ENCODE results near the gene MYRF. TPM values are rescaled to one million over a fixed set of nuclear protein-coding genes. Genes with fewer than 3 reads are reported as not detected.

MYRF gene
- total and polyA plus RNA-seq, 2 of the 4 experiments (the other 2 are of a cell fraction): 1.6 to 10.7 TPM

- Histone ChIP-seq H3K14ac (replicated peaks; ENCODE audit: low read depth, low read length) (peak overlapping the region; percentile 99), H3K56ac (ENCODE audit: extremely low read depth, insufficient read depth, low read length) (peak overlapping the region; percentile 76), H3K4ac (ENCODE audit: low read depth, low read length) (peak overlapping the region; percentile 97), H3K4me1 (ENCODE audit: control insufficient read depth, insufficient read depth, low read length) (peaks cover 3% of the 10 kb centered on the region; the same call in 1 of the 2 replicates), H3K18ac (ENCODE audit: low read depth, low read length) (peak overlapping the region; percentile 40), H2BK15ac (ENCODE audit: low read depth, low read length) (peak overlapping the region; percentile 85; the same call in 2 of the 3 replicates), H2BK20ac (ENCODE audit: low read depth, low read length) (peak overlapping the region; percentile 96), H3K9ac (ENCODE audit: low read depth, low read length) (peak overlapping the region; percentile 84), H4K5ac (ENCODE audit: low read depth, low read length) (peak overlapping the region; percentile 94), H4K8ac (ENCODE audit: low read depth in 2 of 2, low read length in 2 of 2) (peak overlapping the region; percentile 89 to 98), H3K23ac (ENCODE audit: low read depth, low read length) (peak overlapping the region; percentile 98), H3K27me3 (ENCODE audit: control insufficient read depth, insufficient read depth, low read length) (no peaks in the 10 kb centered on the region), H3K9me3 (ENCODE audit: control insufficient read depth, insufficient read depth, low read length) (no peaks in the 10 kb centered on the region), H2BK5ac (ENCODE audit: low read depth, low read length, poor library complexity, severe bottlenecking) (peak overlapping the region; percentile 84), H2AK9ac (replicated peaks; ENCODE audit: low read depth, low read length, poor library complexity) (peak overlapping the region; percentile 98), H4K20me1 (ENCODE audit: insufficient read depth, low read length) (no peaks in the 10 kb centered on the region; the same call in 1 of the 2 replicates), H2BK120ac (ENCODE audit: low read depth, low read length) (peak overlapping the region; percentile 91), H2AFZ (replicated peaks; ENCODE audit: low read length, poor library complexity) (peak overlapping the region; percentile 95), H3K36me3 (ENCODE audit: control insufficient read depth, insufficient read depth, low read length) (peaks cover 25% of the 10 kb centered on the region), H3K79me1 (ENCODE audit: low read depth in 1 of 2, low read length in 2 of 2) (peaks cover 7 to 42% of the 10 kb centered on the region in 2 experiments; a peak in 3 of 4 replicates), H2AK5ac (ENCODE audit: low read depth, low read length) (peak overlapping the region; percentile 94), H3K4me2 (ENCODE audit: low read depth, low read length) (peak overlapping the region; percentile 98), H3K4me3 (ENCODE audit: insufficient read depth, low read depth, low read length) (peak overlapping the region; percentile 86), H3K27ac (ENCODE audit: insufficient read depth, low read length) (peak overlapping the region; percentile 92), H3K9me1 (ENCODE audit: insufficient read depth, low read length) (peaks cover 14% of the 10 kb centered on the region), H4K91ac (ENCODE audit: insufficient read depth, low read depth, low read length) (peak overlapping the region; percentile 90)
- no TSS peak for BruUV-seq (replicated peaks)
- intact Hi-C loops (cut with micrococcal nuclease) (no loop called here), in situ Hi-C loops (cut with MboI; ENCODE audit: low sequenced_read_pairs) (no loop called here), dilution Hi-C loops (cut with HindIII; ENCODE audit: low sequenced_read_pairs, unreplicated experiment) (no loop called here)
- ATAC-seq (ENCODE audit: low read depth) (peak; percentile 88), DNase-seq (peak; percentile 95)
- POLR2A ChIA-PET (ENCODE audit: unreplicated experiment): interaction anchor here (0.5 to 1.5 kb wide), 6 partner anchors 9 to 731 kb away, joined by 3 to 7 read pairs (median 4); partner anchors contain the start of genes AHNAK, FADS2 and INCENP
- WGBS, 2 experiments (ENCODE audit: extremely low coverage in 2 of 2, insufficient read length in 1 of 2): 1% methylated on average over 44 of the region's 66 CpGs; no CpG with 5 or more reads in 1 of the 2 experiments
- no peak for TF ChIP-seq FOS (IDR thresholded peaks at IDR 0.05; ENCODE audit: low read depth, low read length)
- TF ChIP-seq, protein P1, sequence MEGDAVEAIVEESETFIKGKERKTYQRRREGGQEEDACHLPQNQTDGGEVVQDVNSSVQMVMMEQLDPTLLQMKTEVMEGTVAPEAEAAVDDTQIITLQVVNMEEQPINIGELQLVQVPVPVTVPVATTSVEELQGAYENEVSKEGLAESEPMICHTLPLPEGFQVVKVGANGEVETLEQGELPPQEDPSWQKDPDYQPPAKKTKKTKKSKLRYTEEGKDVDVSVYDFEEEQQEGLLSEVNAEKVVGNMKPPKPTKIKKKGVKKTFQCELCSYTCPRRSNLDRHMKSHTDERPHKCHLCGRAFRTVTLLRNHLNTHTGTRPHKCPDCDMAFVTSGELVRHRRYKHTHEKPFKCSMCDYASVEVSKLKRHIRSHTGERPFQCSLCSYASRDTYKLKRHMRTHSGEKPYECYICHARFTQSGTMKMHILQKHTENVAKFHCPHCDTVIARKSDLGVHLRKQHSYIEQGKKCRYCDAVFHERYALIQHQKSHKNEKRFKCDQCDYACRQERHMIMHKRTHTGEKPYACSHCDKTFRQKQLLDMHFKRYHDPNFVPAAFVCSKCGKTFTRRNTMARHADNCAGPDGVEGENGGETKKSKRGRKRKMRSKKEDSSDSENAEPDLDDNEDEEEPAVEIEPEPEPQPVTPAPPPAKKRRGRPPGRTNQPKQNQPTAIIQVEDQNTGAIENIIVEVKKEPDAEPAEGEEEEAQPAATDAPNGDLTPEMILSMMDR (conservative IDR thresholded peaks at IDR 0.05; ENCODE audit: low read depth, low read length): no peak
- peak; percentile 49; the same call in 1 of the 2 replicates for TF ChIP-seq POLR2A (IDR thresholded peaks at IDR 0.05; ENCODE audit: low read depth, low read length)
- no peak for TF ChIP-seq NFE2L2 (IDR thresholded peaks at IDR 0.05; ENCODE audit: low read depth, low read length)
- peak; percentile 67; the same call in 1 of the 2 replicates for TF ChIP-seq MAZ (IDR thresholded peaks at IDR 0.05; ENCODE audit: borderline replicate concordance, low read depth, low read length)
- TF ChIP-seq BHLHE40 (IDR thresholded peaks at IDR 0.05; ENCODE audit: low read depth, low read length): peak; percentile 28; the same call in 1 of the 2 replicates
- CTCF ChIA-PET: interaction anchor here (0.7 to 1.4 kb wide), 5 partner anchors 10 to 293 kb away, joined by 3 read pairs; no protein-coding TSS in a partner anchor
Measured at GRCh38 chr11:61814958-61815789, 62.7 kb downstream of the MYRF start.
